Measurements from ENCODE around the gene MIXL1.

DNA sequence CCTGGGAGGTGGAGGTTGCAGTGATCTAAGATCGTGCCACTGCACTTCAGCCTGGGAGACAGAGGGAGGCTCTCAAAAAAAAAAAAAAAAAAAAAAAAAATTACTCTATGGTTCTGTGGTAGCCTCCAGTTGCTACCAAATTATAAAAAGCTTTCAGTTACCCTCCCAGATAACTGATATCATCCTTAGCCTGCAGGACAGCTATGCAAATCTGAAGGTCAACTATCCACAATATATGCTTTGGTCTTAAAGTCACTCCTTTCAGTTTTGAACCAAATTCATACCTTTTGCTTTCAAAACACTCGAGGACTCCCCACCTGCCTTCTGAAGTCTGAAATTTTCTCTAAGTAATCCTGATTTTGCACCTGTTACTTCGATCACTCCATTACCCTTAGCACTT, 3.1 kb downstream of the MIXL1 start:
- TF ChIP-seq CTCF (IDR thresholded peaks at IDR 0.05; ENCODE audit: poor library complexity), result no peak
- TF ChIP-seq EZH2phosphoT487 (IDR thresholded peaks at IDR 0.05; ENCODE audit: low read depth, severe bottlenecking, unreplicated experiment), result no peak

All from hepatocyte (in vitro differentiated cells).